ENCODE measurements around the gene UQCR10.

DNA sequence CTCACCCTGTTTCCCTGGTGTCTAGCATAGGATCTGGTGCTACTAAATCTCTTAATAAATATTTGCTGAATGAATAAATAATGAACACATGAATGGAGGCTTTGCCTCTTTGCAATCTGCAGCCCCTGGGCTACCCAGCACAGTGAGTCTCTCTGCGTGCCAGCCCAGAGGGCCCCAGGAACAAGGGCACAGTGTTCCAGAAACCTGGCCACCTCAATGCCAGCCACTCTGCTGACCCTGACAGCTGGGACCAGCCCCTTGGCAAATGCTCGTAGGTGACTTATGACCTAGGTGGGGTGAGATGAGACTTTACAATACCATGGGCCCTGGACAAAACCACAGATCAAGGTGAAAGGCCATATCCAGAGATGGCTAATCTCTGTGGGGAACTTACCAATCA, 31.6 kb downstream of the UQCR10 start:
- TF ChIP-seq GATA2 (IDR thresholded peaks at IDR 0.05; ENCODE audit: low read depth, low read length) (no peak), GATA3 (IDR thresholded peaks at IDR 0.05; ENCODE audit: low read depth, low read length) (no peak)
